NCI-H1694 treated with DMSO at 0.1 percent for 48 hours (cell line): ENCODE results near the gene ANXA11.
A peak's percentile ranks its signal among the peaks of the same experiment; 100 is the strongest.

Experiments used
- DNase-seq: peaks from one replicate; lab custom pipeline; 2025; lab: John Stamatoyannopoulos, UW

Gene ANXA11

DNA sequence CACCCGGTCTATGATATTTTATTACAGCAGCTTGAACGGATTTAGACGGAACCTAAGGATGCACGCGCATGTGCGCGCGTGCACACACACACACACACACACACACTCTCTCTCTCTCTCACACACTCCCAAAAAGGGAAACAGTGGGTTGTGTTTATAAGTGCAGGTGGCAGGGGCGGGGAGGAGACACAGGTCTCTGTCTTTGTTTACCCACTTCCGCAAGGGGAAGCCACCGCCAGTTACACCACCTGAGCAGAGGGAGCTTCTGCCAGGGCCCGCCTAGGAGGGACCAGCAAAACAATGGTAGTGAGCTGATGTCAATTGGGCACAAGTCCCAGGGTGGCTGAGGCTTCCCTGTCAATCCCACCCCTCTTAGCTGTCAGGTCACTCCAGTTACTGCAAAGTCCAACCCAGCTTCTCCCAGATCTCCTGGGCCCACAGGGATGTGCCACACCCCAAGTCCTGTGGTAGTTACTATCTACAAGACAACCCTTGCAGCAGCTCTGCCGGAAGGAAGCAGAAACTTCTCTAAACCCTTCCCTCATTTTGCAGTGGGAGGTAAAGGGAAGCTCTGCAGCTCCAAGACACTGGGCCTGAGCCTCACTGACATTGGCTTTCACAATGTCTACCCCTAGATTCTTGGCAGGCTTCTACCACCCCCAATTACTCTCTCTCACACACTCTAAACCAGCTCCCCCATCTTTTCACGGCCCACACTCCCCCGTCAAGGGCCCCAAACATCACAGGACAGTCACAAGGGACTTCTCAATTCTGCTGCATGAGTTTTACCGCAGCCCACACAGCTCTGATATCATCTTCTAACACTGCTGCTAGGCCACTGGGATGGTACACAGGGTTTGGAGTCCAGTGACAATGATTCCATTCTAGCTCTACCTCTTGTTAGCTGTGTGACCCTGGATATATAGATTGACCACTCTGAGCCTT, 17.6 kb downstream of the ANXA11 start:
- DNase-seq = peak; percentile 2

DNA sequence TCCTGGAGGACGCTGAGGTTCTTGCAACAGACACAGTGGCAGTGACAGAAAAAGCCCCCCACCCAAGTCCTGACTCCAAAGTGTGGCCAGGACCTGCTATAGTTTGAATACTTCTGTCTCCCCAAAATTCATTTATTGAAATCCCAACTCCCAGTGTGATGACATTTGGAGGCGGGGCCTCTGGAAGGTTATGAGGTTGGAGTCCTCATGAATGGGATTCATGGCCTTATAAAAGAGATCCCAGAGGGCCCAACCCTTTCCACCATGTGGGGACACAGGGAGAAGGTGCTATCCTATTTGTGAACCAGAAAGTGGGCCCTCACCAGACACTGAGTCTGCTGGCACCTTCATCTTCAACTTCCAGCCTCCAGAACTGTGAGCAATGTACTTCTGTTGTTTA, 18.3 kb downstream of the ANXA11 start:
- DNase-seq = no peak

DNA sequence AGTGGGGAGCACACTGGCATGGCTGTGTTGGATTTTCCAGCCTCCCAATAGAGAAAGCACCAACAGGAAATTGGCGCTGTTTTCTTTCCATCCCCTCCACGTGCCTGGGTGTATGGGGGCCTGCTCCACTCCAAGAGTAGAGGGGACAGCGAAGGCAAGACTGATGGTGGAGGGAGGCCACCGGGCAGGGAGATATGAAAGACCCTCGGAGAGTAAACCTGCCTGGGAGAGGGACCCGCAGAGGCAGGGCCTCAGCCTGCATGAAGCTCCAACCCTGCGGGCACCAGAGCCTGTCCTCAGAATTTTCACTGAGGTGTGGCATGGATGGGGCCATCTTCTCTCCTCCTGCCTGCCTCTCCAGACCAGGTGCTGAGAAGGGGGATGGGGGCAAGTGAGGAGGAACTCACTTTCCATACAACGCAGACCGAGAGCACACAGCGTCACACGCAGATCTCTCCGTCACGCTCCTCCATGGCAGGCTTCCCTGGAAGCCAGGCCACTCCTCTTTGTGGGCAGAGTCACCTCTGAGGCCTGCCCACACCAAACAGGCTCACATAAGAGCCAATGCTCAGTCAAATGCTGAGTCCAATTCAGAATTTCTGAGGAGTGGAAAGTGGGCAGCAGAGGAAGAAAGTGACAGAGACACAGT, 18.8 kb downstream of the ANXA11 start:
- DNase-seq = no peak

DNA sequence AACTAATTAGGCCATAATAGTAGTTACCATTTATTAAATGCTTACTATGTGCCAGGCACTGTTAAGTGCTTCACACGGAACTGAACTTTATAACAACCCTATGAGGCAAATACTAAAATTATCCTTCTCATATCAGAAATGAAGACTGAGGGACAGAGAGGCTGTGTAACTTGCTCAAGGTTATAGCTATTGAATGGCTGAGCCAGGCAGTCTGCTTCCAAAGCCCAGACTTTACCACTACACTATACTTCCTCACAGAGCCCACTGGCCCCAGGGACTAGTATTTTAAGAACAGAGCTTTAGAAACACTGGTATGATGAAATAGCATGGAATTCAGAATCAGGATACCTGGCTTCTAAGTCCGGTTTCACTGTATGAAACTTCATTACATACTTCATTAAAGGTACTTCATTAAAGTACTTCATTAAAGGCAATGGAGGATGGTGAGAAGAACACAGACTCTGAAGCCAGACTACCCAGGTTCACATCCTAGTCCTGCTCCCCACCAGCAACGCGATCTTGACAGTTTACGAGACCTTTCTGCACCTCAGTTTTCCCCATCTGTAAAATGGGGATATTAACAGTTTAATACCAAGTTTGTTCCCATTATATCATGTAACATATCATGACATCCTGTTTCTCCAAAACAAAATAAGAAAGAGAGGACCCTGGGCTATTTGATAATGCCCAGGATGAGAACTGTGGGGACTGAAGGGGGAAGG, 19.6 kb downstream of the ANXA11 start:
- DNase-seq = no peak

DNA sequence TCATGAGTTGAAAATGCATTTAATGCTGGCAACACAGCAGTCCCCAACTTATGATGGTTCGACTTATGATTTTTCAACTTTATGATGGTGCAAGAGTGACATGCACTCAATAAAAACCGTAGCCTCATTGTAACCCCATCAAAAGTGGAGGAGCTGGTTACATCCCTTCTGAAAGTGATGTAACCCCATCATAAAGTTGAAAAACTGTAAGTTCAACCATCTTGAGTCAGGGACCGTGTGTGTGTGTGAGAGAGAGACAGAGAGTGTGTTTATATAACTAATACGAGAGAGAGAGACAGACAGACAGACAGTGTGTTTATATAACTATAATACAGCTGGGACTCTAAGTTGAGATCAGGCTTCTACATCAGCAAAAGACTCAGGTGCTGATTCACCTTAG, 21.0 kb downstream of the ANXA11 start:
- no peak for DNase-seq

DNA sequence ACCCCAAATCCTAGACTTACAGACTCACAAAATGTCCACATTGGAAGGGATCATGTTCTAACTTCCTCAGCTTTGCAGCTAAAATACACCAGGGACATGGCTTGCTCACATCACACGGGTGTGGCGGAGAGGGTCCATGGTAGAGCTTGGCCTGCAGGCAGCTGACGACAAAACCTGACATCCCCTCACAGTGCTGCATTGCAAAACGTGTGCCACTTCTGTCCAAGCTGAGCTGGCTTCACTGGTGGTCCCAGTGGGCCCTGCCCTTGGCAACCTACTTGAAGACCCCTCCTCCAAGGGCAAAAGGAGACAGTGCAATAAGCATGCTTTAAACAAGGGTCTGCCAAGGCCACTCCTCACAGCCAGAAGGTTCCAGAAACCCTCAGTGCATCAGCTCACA, 21.9 kb downstream of the ANXA11 start:
- DNase-seq = no peak

DNA sequence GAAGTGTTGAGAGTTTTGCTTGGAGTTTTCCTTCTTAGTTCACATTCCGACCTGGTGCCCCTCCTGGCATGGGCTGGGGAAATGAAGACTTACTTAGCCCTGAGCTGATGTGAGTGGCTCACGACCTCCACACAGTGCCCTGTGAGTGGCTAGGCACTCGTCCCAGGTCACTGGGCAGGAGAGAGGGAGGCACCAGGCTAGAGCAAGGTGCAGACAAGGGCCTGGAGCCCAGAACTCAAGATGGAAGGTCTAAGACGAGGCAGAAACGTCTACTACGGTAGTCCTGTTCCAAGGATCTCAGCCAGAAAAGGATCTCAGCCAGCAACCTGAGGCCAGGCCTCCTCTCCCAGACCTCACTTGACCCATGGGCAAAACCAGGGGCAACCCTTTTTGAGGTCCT, 22.4 kb downstream of the ANXA11 start:
- DNase-seq = no peak

DNA sequence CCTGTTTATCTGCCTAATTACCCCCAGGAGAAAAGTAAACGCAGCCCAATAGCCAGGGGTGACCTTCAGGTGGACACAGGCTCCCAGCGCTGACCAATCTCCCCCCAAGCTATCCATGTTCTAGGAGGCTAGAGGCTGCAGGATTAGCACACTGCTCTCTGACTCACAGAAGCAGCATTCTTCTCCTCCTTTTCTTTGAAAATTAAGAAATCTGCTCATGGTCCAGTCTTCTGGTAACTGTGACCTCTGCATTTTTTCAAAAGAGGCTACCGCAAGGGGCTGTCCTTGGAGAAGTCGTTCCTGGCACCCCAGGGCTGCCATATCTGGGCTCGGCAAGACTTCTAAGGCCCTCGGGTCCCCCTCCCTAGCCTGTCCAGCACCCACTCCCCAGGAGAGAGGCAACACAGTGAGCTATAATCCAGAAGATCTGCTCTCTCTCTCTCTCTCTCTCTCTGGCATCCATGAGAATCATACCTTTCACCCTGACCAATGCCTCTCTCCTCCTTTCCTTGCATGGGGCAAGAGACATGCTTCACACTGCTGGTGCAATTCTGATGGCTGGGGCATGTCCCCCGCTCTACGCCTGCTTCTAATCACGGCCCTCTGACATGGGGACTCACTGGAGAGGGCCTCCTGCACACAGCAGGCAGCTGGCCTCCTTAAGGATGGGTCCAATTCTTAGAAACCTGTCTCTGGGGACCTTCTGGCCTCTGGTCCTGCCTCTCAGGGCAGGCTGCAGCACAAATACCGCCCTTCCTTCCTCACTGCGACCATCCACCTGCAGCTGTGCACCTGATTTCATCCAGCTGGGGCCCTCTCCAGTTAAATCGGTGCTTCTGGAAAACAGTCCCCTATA, 27.3 kb downstream of the ANXA11 start:
- no peak for DNase-seq

DNA sequence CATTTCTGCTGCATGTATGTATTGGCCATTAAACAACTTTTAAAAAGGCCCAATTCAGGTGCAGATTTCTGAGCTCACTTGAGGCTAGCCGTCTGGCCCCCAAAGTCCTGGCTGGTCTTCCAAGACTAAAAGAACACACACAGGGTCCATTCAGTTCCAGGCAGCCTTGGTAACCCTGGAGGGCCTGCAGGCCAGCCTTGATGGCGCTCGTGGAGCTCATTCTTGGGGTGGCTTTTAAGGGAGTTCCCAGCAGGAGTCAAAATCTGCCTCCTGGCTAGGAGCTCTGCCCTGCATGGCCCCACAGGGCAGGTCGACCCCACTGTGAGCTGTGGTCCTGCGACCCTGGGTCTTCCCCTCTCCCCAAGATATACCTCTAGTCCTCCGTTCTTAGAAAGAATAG, 28.8 kb downstream of the ANXA11 start:
- DNase-seq = no peak

DNA sequence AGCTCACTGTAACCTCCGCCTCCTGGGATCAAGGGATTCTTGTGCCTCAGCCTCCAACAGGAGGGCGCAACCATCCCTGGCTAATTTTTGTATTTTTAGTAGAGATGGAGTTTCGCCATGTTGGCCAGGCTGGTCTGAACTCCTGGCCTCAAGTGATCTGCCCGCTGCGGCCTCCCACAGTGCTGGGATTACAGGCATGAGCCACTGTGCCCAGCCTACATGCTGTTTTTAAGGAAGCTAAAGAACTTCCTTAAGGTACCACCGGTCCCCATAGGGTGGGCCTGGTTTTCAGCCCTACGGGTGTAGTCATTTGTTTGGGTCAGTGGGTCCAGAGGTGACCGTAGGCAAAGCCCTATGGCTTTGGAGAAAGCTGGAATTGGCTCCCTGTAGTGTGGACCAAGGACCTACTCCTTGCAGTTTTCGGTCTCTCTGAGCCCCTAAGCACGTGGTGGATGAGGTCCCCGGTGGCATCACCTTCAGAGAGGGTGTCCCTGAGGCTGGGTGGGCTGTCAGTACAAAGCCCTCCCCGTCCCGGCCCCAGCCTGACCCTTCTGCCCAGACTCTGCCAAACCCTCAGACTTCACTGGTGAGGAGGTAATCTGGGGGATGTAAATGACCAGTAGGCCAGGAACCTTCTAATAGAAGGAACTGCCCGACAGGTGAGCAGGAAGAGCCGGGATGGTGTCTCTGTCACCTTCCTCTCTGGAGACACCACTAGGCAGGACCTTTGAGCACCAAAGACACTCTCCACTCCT, 30.5 kb downstream of the ANXA11 start:
- DNase-seq = no peak

DNA sequence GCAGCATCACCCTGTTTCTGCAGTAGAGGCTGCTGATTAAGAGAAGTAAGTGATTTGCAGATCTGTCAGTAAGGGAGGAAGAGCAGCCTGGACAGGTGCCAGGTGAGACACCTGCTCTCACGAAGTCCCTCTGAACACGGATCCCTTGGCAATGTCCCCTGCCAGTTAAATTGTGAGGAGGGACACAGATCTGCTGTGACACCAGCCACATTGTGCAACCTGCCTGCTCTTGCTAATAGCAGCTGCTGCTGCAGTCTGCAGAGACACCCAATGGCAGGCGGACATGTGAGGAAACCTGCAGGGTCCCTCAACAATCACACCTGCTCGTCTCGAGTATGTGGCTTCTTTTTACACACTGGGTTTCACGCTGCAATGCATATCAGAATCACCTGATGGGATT, 31.9 kb downstream of the ANXA11 start:
- DNase-seq = peak; percentile 23

DNA sequence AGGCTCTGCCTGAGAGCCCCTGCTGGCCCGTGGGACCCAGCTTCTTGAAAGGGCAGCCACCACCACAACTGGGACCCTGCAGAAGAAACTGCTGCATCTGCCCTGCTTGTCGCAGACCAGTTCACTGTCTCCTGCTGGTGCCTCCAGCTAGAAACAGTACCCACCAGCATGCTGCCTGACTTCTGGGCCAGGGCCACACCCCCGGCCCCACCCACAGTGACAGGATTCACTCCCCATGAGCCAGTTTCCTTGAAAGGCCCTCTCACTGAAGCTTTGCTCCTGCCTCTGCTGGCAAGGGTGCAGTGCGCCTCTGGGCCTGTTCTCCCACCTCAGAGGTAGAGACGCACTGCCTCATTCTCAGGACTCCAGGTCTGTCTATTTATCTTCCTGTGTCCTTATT, 32.4 kb downstream of the ANXA11 start:
- no peak for DNase-seq

DNA sequence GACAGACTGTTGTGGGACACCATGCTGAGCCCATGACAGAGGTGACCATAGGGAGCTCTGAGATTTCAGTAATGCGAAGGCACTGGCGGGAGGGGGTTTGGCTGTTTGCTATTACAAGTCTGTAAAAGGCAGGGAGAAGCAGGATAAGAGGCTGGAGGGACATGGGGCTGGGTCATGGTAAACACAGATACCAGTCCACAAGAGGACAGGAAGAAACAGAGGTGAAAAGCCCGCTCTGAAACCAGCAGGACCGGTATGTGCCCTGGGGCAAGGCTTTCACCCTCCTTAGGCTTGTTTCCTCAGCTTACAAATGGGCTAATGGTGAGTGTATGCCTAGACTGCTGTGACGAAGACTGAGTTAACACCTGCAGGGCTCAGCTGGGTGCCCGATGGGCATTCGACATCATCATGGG, 34.1 kb downstream of the ANXA11 start:
- no peak for DNase-seq

DNA sequence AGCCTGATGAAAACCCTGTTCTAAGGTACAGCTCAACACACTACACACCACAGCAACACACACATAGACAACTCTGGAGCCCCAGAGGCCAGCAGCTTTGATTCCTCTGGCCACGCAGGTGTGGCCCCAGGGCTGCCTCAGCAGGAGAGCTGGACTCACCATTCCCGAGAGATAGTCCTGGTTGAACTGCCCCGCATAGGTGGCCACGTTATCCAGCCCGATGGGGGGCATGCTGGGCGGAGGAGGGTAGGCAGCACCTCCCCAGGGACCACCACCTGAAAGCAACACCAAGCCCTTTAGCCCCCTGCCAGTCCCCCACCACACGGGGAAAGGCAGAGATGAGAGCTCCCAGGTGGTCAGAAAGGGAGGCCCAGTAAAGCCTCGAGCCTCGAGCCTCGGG, 34.7 kb downstream of the ANXA11 start:
- no peak for DNase-seq

DNA sequence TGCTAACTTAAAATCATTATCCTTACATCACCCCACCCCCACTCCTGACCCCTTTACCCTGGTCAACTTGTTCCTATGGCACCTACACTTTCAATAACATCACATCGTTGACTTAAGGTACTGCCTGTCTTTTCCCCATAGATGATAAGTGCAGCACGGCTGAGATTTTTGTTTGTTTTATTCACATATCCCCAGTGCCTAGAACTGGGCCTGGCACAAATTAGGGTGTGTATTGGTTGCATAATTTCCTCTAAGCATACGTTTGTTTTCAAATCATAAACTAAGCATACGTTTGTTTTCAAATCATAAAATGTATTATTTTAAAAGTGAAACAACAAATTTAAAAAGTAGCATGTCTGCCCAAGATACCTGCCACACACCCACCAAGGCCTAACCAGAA, 35.3 kb downstream of the ANXA11 start:
- no peak for DNase-seq

DNA sequence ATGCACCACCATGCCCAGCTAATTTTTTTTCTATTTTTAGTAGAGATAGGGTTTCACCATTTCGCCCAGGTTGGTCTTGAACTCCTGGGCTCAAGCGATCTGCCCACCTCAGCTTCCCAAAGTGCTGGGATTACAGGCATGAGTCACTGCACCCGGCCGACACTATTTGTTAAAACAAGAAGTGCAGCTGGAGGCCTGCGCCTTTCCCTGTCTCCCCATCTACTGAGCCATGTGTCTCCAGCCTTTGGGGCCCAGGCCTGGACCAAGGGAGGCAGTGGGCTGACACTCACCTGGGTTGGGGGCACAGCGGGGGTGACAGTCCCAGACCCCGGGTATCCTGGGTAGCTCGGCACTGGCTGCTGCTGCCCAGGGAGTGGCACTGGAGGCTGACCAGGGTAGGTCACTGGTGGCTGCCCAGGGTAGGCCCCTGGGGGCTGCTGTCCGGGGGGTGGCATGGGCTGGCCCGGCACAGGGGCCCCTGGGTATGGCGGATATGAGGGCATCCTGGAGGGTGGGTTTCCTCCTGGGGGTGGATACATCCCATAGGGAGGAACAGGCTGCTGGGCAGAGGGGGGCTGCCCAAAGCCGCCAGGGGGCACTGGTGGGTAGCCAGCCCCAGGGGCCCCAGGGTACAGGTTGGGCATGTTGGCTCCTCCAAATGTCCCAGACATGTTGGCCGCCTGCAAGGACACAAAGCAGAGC, 36.5 kb downstream of the ANXA11 start:
- DNase-seq = no peak

DNA sequence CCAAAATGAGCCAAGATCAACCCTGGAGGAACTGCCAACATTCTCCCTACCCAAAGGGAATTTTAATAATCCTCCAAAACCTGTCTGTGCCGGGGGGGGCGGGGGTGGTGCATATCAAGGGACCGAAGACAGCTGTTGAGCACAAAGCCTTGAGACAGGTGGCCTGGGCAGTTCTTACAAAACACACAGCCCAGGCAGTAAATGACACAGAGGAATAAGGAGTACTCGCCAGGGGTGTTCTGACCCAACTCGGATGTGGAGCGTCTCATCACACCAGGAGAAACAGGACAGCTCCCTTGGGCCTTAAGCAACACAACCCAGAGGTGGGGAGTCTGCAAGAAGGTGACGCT, 37.2 kb downstream of the ANXA11 start:
- no peak for DNase-seq

DNA sequence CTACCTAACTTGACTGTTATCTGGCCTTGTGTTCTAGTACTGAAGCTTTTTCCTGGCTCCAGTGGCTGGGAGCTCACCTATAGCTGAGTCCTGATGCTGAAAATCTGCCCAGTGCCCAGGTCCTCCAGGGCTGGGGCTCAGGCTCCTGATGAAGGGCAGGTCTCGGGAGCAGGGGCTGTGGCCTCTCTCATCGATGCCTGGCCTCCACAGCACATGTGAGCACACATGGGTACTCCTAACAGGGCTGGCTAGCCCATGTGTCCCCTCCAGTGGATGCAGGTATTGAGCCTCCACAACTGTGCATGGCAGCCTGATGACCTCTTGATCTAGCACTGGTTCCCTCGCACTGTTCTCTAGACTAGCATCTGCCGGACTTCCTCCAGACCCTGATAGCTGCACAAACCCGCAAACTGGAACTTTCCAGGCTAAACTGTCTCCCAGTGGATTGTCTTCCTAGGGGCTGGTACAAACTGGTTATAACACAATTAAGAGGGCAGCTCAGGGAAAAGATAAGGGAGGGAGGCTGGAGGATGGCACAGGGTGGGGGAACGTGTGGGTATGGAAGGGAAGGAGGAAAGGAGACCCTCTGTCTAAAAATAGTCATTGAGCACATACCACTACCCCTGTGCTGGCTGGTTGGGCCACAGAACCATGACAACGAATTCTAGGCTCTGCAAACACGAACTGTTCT, 37.7 kb downstream of the ANXA11 start:
- no peak for DNase-seq

DNA sequence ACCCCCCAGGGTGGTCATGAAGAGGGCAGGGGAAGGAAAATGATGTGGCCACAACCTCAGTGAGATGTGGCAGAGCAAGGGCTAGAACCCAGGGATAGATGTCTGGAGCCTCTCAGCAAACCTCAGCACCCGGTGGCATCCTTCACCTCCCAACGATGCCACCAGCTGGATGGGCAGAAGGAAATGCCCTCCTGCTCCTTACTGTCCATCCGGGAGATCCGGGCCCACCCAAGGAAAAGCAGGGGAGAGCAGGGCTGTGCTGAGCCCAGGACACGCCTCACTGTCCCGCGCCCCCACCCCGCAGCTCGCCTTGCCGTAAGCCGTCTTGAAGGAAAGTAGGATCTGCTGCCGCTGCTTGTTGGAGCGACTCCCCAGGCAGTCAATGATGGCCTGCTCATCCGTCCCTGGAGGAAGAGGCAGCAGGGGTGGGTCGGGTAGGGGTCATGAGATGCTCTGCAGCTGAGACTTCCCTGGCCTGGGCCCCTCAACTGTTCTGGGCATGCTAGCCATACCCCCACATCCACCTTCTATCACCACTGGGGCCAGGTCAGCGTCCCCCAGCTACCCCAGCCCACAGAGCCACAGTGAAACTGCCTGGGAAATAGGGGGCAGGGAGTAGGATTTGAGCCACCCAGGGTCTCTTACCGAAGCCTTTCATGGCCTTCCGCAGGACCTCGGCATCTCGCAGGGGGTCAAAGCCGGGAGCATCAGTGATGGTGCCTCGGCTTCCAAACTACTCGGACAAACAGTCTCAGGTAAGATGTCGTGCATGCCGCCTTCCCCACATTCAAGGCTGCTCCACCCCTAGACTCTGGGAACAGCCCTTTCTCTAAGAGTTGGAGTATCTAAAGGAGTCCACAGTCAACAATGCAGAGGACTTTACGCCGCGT, 38.5 kb downstream of the ANXA11 start:
- DNase-seq = no peak
